Fibroblast of lung (primary cell): Measurements from ENCODE around the gene STAT4. TPM values are rescaled to one million over a fixed set of nuclear protein-coding genes. Genes with fewer than 3 reads are reported as not detected.

Experiments used
- DNase-seq, 2 donors: peaks; one replicate each; pipeline versions ENCODE4 v3.0.0 to v3.0.0-alpha.2; 2010; ENCODE audit warnings: low read depth in 2 of 2
- H2AFZ ChIP-seq: 2 replicates; pipeline ENCODE4 v1.5.1; 2012; ENCODE audit warnings: low read length, control low read depth, inconsistent platforms
- H3K27ac ChIP-seq: 2 replicates; pipeline ENCODE4 v1.5.1; 2011; ENCODE audit warnings: low read length, control low read depth; ENCODE audit not compliant: insufficient read depth
- H3K27me3 ChIP-seq: 2 replicates; pipeline ENCODE4 v1.5.1; 2011; ENCODE audit warnings: mild to moderate bottlenecking, low read length; ENCODE audit not compliant: control insufficient read depth, insufficient read depth
- H3K36me3 ChIP-seq: 2 replicates; pipeline ENCODE4 v1.5.1; 2011; ENCODE audit warnings: low read length; ENCODE audit not compliant: control insufficient read depth, insufficient read depth
- H3K4me1 ChIP-seq: 2 replicates; pipeline ENCODE4 v1.5.1; 2011; ENCODE audit warnings: low read length; ENCODE audit not compliant: control insufficient read depth, insufficient read depth; ENCODE audit errors: extremely low read depth
- H3K4me2 ChIP-seq: 2 replicates; pipeline ENCODE4 v1.5.1; 2011; ENCODE audit warnings: low read length, control low read depth; ENCODE audit not compliant: insufficient read depth; ENCODE audit errors: extremely low read depth
- H3K4me3 ChIP-seq, 4 experiments: fragments of 200-600 bp in 1 of 4; sonication (generic) in 1 of 4; replicated peaks in 1 of 4; 2 replicates each; pipeline ENCODE4 v1.5.1; 2011 to 2016; ENCODE audit warnings: low read length in 4 of 4, low read depth in 3 of 4, mild to moderate bottlenecking in 3 of 4, control low read depth in 2 of 4, inconsistent platforms in 1 of 4, mixed read lengths in 1 of 4; ENCODE audit not compliant: insufficient read depth in 1 of 4; ENCODE audit errors: control extremely low read depth in 1 of 4
- H3K79me2 ChIP-seq: 2 replicates; pipeline ENCODE4 v1.5.1; 2012; ENCODE audit warnings: mild to moderate bottlenecking, low read length, inconsistent platforms; ENCODE audit not compliant: control insufficient read depth, insufficient read depth
- H3K9ac ChIP-seq: 2 replicates; pipeline ENCODE4 v1.5.1; 2011; ENCODE audit warnings: mild to moderate bottlenecking, low read length, control low read depth; ENCODE audit not compliant: insufficient read depth
- H3K9me3 ChIP-seq: 2 replicates; pipeline ENCODE4 v1.5.1; 2012; ENCODE audit warnings: low read depth, low read length; ENCODE audit not compliant: control insufficient read depth, insufficient read depth
- H4K20me1 ChIP-seq: 2 replicates; pipeline ENCODE4 v1.5.1; 2011; ENCODE audit warnings: low read length; ENCODE audit not compliant: control insufficient read depth, insufficient read depth; ENCODE audit errors: extremely low read depth
- EZH2 ChIP-seq: IDR thresholded peaks from 2 replicates; pipeline ENCODE4 v1.5.1; 2012; ENCODE audit warnings: low read length, control low read depth, mild to moderate bottlenecking; ENCODE audit errors: missing control alignments
- polyA plus RNA-seq, 2 donors: library from polyadenylated mRNA; depleted of rRNA in 1 of 2; stranded (reverse) in 1 of 2; unstranded in 1 of 2; fragments of >200 nt; gene quantifications; 2 replicates each; pipeline ENCODE4 v1.2.1, GENCODE V29; 2011 to 2012; ENCODE audit warnings: missing spikeins in 1 of 2
- total RNA-seq: library from RNA; depleted of rRNA; stranded (reverse); fragments of >200 nt; gene quantifications from 2 replicates; pipeline ENCODE4 v1.2.1, GENCODE V29; 2014
- TF ChIP-seq, protein P1 (sequence below), 2 donors: IDR thresholded peaks in 1 of 2; conservative IDR thresholded peaks in 1 of 2; 1 replicate in 1 of 2; 2 replicates in 1 of 2; pipeline ENCODE4 v1.5.1; 2011 to 2012; ENCODE audit warnings: low read length in 2 of 2, control low read depth in 1 of 2, inconsistent platforms in 1 of 2, low read depth in 1 of 2, mild to moderate bottlenecking in 1 of 2

The STAT4 gene
- total and polyA plus RNA-seq, 2 donors (not counting 1 experiment from before 2014, with no cell fraction given) = 0.66 to 1.2 TPM

DNA sequence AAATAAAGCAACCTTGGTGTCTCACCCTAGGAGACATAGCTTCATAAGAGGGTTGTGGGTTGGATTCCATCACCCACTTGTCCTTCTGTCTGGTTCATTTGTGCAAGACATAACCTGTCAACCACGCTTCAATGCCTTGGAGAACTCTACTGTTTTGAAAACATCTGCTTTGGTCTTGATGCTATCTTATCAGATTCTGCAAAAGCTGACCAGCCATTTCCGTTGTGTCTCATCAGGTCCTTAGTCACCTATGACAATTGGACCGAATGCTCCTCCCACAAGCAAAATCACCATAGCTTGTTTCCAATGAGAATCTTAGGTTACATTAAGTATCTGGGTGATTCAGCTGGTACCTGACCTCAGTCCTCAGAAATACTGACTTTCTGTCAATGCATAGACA is 35.4 kb downstream of the STAT4 start:
- no peaks in the 10 kb centered on the region for H3K27me3 ChIP-seq
- TF ChIP-seq, protein P1, sequence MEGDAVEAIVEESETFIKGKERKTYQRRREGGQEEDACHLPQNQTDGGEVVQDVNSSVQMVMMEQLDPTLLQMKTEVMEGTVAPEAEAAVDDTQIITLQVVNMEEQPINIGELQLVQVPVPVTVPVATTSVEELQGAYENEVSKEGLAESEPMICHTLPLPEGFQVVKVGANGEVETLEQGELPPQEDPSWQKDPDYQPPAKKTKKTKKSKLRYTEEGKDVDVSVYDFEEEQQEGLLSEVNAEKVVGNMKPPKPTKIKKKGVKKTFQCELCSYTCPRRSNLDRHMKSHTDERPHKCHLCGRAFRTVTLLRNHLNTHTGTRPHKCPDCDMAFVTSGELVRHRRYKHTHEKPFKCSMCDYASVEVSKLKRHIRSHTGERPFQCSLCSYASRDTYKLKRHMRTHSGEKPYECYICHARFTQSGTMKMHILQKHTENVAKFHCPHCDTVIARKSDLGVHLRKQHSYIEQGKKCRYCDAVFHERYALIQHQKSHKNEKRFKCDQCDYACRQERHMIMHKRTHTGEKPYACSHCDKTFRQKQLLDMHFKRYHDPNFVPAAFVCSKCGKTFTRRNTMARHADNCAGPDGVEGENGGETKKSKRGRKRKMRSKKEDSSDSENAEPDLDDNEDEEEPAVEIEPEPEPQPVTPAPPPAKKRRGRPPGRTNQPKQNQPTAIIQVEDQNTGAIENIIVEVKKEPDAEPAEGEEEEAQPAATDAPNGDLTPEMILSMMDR (conservative IDR thresholded peaks at IDR 0.05 in 1 of 2, IDR thresholded peaks at IDR 0.05 in 1 of 2; ENCODE audit: low read depth in 1 of 2, low read length in 2 of 2) = no peak
- TF ChIP-seq EZH2 = no peak
- H3K9me3 ChIP-seq = no peaks in the 10 kb centered on the region
- no peaks in the 10 kb centered on the region for H3K79me2 ChIP-seq
- DNase-seq = peak in 1 of 2 donors; percentile 52
- no peak overlapping the region for H3K9ac ChIP-seq
- H3K4me2 ChIP-seq = no peak overlapping the region
- H4K20me1 ChIP-seq = no peaks in the 10 kb centered on the region
- no peaks in the 10 kb centered on the region for H3K36me3 ChIP-seq
- no peaks in the 10 kb centered on the region for H3K4me1 ChIP-seq
- H3K4me3 ChIP-seq = no peak overlapping the region
- no peak overlapping the region for H2AFZ ChIP-seq
- H3K27ac ChIP-seq = no peak overlapping the region

DNA sequence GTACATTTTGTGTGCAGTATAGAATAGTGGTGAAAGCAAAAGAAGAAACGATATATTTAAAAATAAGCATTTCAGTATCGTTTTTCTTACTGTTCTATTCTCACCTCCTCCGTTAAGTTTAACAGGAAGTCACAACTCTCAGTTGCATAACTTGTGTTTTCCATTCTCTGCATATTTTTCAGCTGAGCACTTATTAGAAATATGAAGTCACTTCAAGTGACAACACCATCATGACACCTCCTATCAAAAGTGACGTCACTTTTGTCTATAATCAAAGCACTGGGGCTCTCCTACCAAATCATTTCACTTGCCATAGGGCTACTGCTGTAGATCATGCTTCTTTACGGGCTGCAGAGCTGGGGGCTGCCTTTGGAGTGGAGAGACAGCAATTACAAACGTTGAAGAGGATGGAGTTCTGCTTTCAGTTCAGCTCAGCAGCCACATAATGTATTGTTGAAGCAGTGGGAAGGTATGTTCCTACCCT is 36.3 kb downstream of the STAT4 start:
- no peaks in the 10 kb centered on the region for H3K79me2 ChIP-seq
- H3K27me3 ChIP-seq = no peaks in the 10 kb centered on the region
- H3K27ac ChIP-seq = no peak overlapping the region
- H4K20me1 ChIP-seq = no peaks in the 10 kb centered on the region
- no peaks in the 10 kb centered on the region for H3K9me3 ChIP-seq
- no peak for TF ChIP-seq EZH2
- TF ChIP-seq, protein P1 (conservative IDR thresholded peaks at IDR 0.05 in 1 of 2, IDR thresholded peaks at IDR 0.05 in 1 of 2; ENCODE audit: low read depth in 1 of 2, low read length in 2 of 2) = no peak
- H3K4me2 ChIP-seq = no peak overlapping the region
- H3K4me1 ChIP-seq = no peaks in the 10 kb centered on the region
- H3K36me3 ChIP-seq = no peaks in the 10 kb centered on the region
- no peak overlapping the region for H2AFZ ChIP-seq
- no peak overlapping the region for H3K9ac ChIP-seq
- peak in 1 of 2 donors; percentile 3 for DNase-seq
- H3K4me3 ChIP-seq = no peak overlapping the region

DNA sequence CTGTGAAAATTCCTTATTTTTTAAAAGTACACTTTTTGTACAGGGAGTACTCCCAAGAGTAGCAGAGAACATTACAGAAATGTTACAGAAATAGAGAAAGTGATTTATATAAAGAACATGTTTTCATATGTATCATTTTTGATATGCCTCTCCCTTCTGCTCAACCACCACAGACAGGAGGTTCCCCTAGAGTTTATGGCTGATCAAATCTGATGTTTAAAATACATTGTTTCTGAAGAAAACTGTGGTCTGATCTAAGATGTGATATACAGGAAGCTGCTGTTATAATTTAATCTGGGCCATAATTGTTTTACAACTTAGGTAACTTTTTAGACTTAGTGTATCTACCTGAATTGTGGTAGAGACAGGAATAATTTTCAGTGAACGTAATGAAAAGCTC is 37.0 kb downstream of the STAT4 start:
- Histone ChIP-seq H3K27me3 (no peaks in the 10 kb centered on the region), H3K9me3 (no peaks in the 10 kb centered on the region)

More for the DNA sequence above, 37.0 kb downstream of the STAT4 start:
- Histone ChIP-seq H3K4me1 (no peaks in the 10 kb centered on the region), H2AFZ (no peak overlapping the region), H3K4me3 (no peak overlapping the region), H3K36me3 (no peaks in the 10 kb centered on the region), H3K27ac (no peak overlapping the region), H4K20me1 (no peaks in the 10 kb centered on the region), H3K79me2 (no peaks in the 10 kb centered on the region), H3K4me2 (no peak overlapping the region), H3K9ac (no peak overlapping the region)
- DNase-seq = no peak
- no peak for TF ChIP-seq EZH2
- TF ChIP-seq, protein P1 (conservative IDR thresholded peaks at IDR 0.05 in 1 of 2, IDR thresholded peaks at IDR 0.05 in 1 of 2; ENCODE audit: low read depth in 1 of 2, low read length in 2 of 2) = no peak
